ENCODE measurements around the gene VGLL4. TPM values are rescaled to one million over a fixed set of nuclear protein-coding genes. Genes with fewer than 3 reads are reported as not detected.

VGLL4 gene
- total RNA-seq, 4 donors from 2014 or later: 41.3 to 54.7 (median 49.5) TPM

- no peak for TF ChIP-seq CTCF (IDR thresholded peaks at IDR 0.05)
- ATAC-seq (ENCODE audit: low FRiP score) (no peak), DNase-seq (ENCODE audit: low spot score) (no peak)
Measured at GRCh38 chr3:11636394-11636770, 7.3 kb downstream of the VGLL4 start.

- ATAC-seq (ENCODE audit: low FRiP score) (no peak), DNase-seq (ENCODE audit: low spot score) (no peak)
- no peak for TF ChIP-seq CTCF (IDR thresholded peaks at IDR 0.05)
Measured at GRCh38 chr3:11635680-11636393, 7.9 kb downstream of the VGLL4 start.

GRCh38 chr3:11634974-11635612 is 8.6 kb downstream of the VGLL4 start:
- ATAC-seq (ENCODE audit: low FRiP score) (no peak), DNase-seq (ENCODE audit: low spot score) (no peak)
- TF ChIP-seq CTCF (IDR thresholded peaks at IDR 0.05): no peak

GRCh38 chr3:11634081-11634635 is 9.6 kb downstream of the VGLL4 start:
- DNase-seq (ENCODE audit: low spot score): no peak
- ATAC-seq (ENCODE audit: low FRiP score): no peak
- no peak for TF ChIP-seq CTCF (IDR thresholded peaks at IDR 0.05)

GRCh38 chr3:11632966-11633365 is 10.7 kb downstream of the VGLL4 start:
- ATAC-seq (ENCODE audit: low FRiP score) (no peak), DNase-seq (ENCODE audit: low spot score) (no peak)
- TF ChIP-seq CTCF (IDR thresholded peaks at IDR 0.05): no peak

- DNase-seq (ENCODE audit: low spot score) (no peak), ATAC-seq (ENCODE audit: low FRiP score) (peak; percentile 23)
- no peak for TF ChIP-seq CTCF (IDR thresholded peaks at IDR 0.05)
Measured at GRCh38 chr3:11632564-11632963, 11.2 kb downstream of the VGLL4 start.

GRCh38 chr3:11631820-11632219 is 11.9 kb downstream of the VGLL4 start:
- TF ChIP-seq CTCF (IDR thresholded peaks at IDR 0.05): no peak
- no peak for DNase-seq (ENCODE audit: low spot score)
- ATAC-seq (ENCODE audit: low FRiP score): no peak

Data from omental fat pad (tissue), 4 donors.